ENCODE results near the gene TP53AIP1.

The TP53AIP1 gene

GRCh38 chr11:128911239-128911638, 31.4 kb downstream of the TP53AIP1 start:
- no peak for DNase-seq (ENCODE audit: low read depth)
- H3K4me3 ChIP-seq (ENCODE audit: low read depth, low read length): no peak overlapping the region
- TF ChIP-seq CTCF (IDR thresholded peaks at IDR 0.05; ENCODE audit: low read depth, low read length, missing control alignments): no peak

- TF ChIP-seq CTCF (IDR thresholded peaks at IDR 0.05; ENCODE audit: low read depth, low read length, missing control alignments): no peak
- no peak for DNase-seq (ENCODE audit: low read depth)
- H3K4me3 ChIP-seq (ENCODE audit: low read depth, low read length): no peak overlapping the region
Measured at GRCh38 chr11:128910576-128910975, 32.1 kb downstream of the TP53AIP1 start.

GRCh38 chr11:128909438-128910125, 33.1 kb downstream of the TP53AIP1 start:
- no peak overlapping the region for H3K4me3 ChIP-seq (ENCODE audit: low read depth, low read length)
- no peak for DNase-seq (ENCODE audit: low read depth)
- TF ChIP-seq CTCF (IDR thresholded peaks at IDR 0.05; ENCODE audit: low read depth, low read length, missing control alignments): no peak

- no peak for TF ChIP-seq CTCF (IDR thresholded peaks at IDR 0.05; ENCODE audit: low read depth, low read length, missing control alignments)
- DNase-seq (ENCODE audit: low read depth): no peak
Measured at GRCh38 chr11:128908391-128909246, 34.1 kb downstream of the TP53AIP1 start.

GRCh38 chr11:128907585-128907984, 35.1 kb downstream of the TP53AIP1 start:
- no peak for TF ChIP-seq CTCF (IDR thresholded peaks at IDR 0.05; ENCODE audit: low read depth, low read length, missing control alignments)
- no peak overlapping the region for H3K4me3 ChIP-seq (ENCODE audit: low read depth, low read length)
- no peak for DNase-seq (ENCODE audit: low read depth)

More at GRCh38 chr11:128908391-128909246, 34.1 kb downstream of the TP53AIP1 start:
- no peak overlapping the region for H3K4me3 ChIP-seq (ENCODE audit: low read depth, low read length)

- no peak overlapping the region for H3K4me3 ChIP-seq (ENCODE audit: low read depth, low read length)
- no peak for DNase-seq (ENCODE audit: low read depth)
- TF ChIP-seq CTCF (IDR thresholded peaks at IDR 0.05; ENCODE audit: low read depth, low read length, missing control alignments): no peak
Measured at GRCh38 chr11:128906185-128907050, 36.3 kb downstream of the TP53AIP1 start.
